Left lung (tissue), 10 donors: ENCODE results near the gene KIAA1671. TPM values are rescaled to one million over a fixed set of nuclear protein-coding genes. Genes with fewer than 3 reads are reported as not detected.

Experiments used
- ATAC-seq: fragments of 200-7000 bp; cut with Tn5 transposase; one replicate; pipeline ENCODE4 v1.9.1; 2020; ENCODE audit warnings: moderate library complexity
- DNase-seq, 4 donors: peaks; one replicate each; pipeline ENCODE4 v3.0.0-alpha.2; 2013 to 2020
- H3K27ac ChIP-seq, 2 donors: fragments of 200-600 bp; sonication (generic) in 1 of 2; one replicate each; pipeline versions ENCODE4 v1.5.0 to v1.8.0; 2020 to 2021
- H3K27me3 ChIP-seq, 2 donors: fragments of 200-600 bp; sonication (generic) in 1 of 2; one replicate each; pipeline versions ENCODE4 v1.5.0 to v1.8.0; 2020 to 2021
- H3K36me3 ChIP-seq, 2 donors: fragments of 200-600 bp; sonication (generic) in 1 of 2; one replicate each; pipeline versions ENCODE4 v1.5.0 to v1.8.0; 2020 to 2021
- H3K4me1 ChIP-seq, 2 donors: fragments of 200-600 bp; one replicate each; pipeline ENCODE4 v1.8.0; 2021
- H3K4me3 ChIP-seq, 2 donors: fragments of 200-600 bp; sonication (generic) in 1 of 2; one replicate each; pipeline versions ENCODE4 v1.5.0 to v1.8.0; 2020 to 2021; ENCODE audit warnings: mild to moderate bottlenecking in 1 of 2
- H3K9me3 ChIP-seq, 2 donors: fragments of 200-600 bp; sonication (generic) in 1 of 2; one replicate each; pipeline versions ENCODE4 v1.5.0 to v1.8.0; 2020 to 2021
- intact Hi-C, 2 donors: fragments of 100-400 bp; cut with DNase I; formaldehyde crosslinking; loops; one replicate each; pipeline versions ENCODE4 v1.11.2 to v1.14.2; 2022
- polyA plus RNA-seq, 6 donors: library from polyadenylated mRNA; unstranded; fragments of 120-200 nt; gene quantifications; one replicate each; pipeline ENCODE4 v1.2.1, GENCODE V29; 2013; ENCODE audit not compliant: insufficient read length in 6 of 6
- total RNA-seq, 2 donors: library from RNA; stranded (reverse); fragmentation: NEBNext Ultra II Directional; extraction: Animal tissue kit (Norgen Biotek cat#: 25700); gene quantifications; one replicate each; pipeline ENCODE4 v1.2.1, GENCODE V29; 2021
- TF ChIP-seq, protein P1 (sequence below), 2 donors: fragments of 200-600 bp; sonication (generic) in 1 of 2; IDR thresholded peaks; one replicate each; pipeline versions ENCODE4 v1.5.0 to v1.8.0; 2021; ENCODE audit warnings: antibody characterized with exemption in 2 of 2
- donor health status: DM: no; HTN: yes; CAD: no.
- donor health status: DM: no; HTN: no; CAD: no.

The KIAA1671 gene
- total and polyA plus RNA-seq, 8 donors, result 19.4 to 35.0 (median 23.4) TPM

DNA sequence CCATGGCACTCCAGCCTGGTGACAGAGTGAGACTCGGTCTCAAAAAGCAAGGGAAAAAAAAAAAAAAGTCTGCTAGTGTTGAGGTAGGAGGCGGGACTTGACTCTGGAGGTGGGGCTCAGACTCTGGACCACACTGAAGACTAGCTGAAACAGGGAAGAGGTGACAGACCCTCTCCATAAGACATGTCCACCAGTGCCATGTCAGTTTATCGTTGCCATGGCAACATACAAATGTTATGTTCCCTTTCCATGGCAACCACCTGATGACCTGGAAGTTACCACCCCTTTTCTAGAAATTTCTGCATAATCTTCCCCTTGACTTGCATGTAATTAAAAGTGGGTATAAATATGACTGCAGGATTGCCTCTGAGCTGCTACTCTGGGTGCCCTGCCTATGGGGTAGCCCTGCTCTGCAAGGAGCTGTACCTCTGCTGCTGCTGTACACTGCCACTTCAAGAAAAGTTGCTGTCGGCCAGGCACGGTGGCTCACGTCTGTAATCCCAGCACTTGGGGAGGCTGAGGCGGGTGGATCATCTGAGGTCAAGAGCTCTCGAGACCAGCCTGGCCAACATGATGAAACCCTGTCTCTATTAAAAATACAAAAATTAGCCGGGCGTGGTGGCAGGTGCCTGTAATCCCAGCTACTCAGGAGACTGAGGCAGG, 55.1 kb downstream of the KIAA1671 start:
- Histone ChIP-seq H3K4me1 (peaks cover 0 to 10% of the 10 kb centered on the region in 2 donors), H3K4me3 (no peak overlapping the region), H3K27ac (no peak overlapping the region), H3K9me3 (no peaks in the 10 kb centered on the region), H3K27me3 (no peaks in the 10 kb centered on the region), H3K36me3 (no peaks in the 10 kb centered on the region)
- ATAC-seq, result peak; percentile 66
- TF ChIP-seq, protein P1, sequence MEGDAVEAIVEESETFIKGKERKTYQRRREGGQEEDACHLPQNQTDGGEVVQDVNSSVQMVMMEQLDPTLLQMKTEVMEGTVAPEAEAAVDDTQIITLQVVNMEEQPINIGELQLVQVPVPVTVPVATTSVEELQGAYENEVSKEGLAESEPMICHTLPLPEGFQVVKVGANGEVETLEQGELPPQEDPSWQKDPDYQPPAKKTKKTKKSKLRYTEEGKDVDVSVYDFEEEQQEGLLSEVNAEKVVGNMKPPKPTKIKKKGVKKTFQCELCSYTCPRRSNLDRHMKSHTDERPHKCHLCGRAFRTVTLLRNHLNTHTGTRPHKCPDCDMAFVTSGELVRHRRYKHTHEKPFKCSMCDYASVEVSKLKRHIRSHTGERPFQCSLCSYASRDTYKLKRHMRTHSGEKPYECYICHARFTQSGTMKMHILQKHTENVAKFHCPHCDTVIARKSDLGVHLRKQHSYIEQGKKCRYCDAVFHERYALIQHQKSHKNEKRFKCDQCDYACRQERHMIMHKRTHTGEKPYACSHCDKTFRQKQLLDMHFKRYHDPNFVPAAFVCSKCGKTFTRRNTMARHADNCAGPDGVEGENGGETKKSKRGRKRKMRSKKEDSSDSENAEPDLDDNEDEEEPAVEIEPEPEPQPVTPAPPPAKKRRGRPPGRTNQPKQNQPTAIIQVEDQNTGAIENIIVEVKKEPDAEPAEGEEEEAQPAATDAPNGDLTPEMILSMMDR (IDR thresholded peaks at IDR 0.05), result no peak
- intact Hi-C loops, result no loop called here
- DNase-seq, result no peak

- H3K36me3 ChIP-seq, result no peaks in the 10 kb centered on the region
- H3K9me3 ChIP-seq, result no peaks in the 10 kb centered on the region
- TF ChIP-seq, protein P1 (IDR thresholded peaks at IDR 0.05), result no peak
- no peak for DNase-seq
- ATAC-seq, result no peak
- H3K4me1 ChIP-seq, result peaks cover 0 to 10% of the 10 kb centered on the region in 2 donors
- intact Hi-C loops, result no loop called here
- no peak overlapping the region for H3K4me3 ChIP-seq
- H3K27ac ChIP-seq, result no peak overlapping the region
- H3K27me3 ChIP-seq, result no peaks in the 10 kb centered on the region
Observed at GRCh38 chr22:25008666-25009065, 56.1 kb downstream of the KIAA1671 start.

- H3K9me3 ChIP-seq, result no peaks in the 10 kb centered on the region
- no peaks in the 10 kb centered on the region for H3K27me3 ChIP-seq
- no peak overlapping the region for H3K4me3 ChIP-seq
- peak overlapping the region in 1 of 2 donors; percentile 10 for H3K27ac ChIP-seq
- DNase-seq, result no peak
- peaks cover 0 to 7% of the 10 kb centered on the region in 2 donors for H3K4me1 ChIP-seq
- intact Hi-C loops, result no loop called here
- no peak for ATAC-seq
- no peaks in the 10 kb centered on the region for H3K36me3 ChIP-seq
- TF ChIP-seq, protein P1 (IDR thresholded peaks at IDR 0.05), result no peak
Observed at GRCh38 chr22:25012741-25013143, 60.2 kb downstream of the KIAA1671 start.

- Histone ChIP-seq H3K27ac (peak overlapping the region in 1 of 2 donors; percentile 10), H3K27me3 (no peaks in the 10 kb centered on the region), H3K9me3 (no peaks in the 10 kb centered on the region), H3K36me3 (no peaks in the 10 kb centered on the region), H3K4me1 (no peaks in the 10 kb centered on the region), H3K4me3 (no peak overlapping the region)
- TF ChIP-seq, protein P1 (IDR thresholded peaks at IDR 0.05), result no peak
- peak; percentile 33 for ATAC-seq
- intact Hi-C loops, result no loop called here
- no peak for DNase-seq
Observed at GRCh38 chr22:25013607-25014006, 61.1 kb downstream of the KIAA1671 start.

DNA sequence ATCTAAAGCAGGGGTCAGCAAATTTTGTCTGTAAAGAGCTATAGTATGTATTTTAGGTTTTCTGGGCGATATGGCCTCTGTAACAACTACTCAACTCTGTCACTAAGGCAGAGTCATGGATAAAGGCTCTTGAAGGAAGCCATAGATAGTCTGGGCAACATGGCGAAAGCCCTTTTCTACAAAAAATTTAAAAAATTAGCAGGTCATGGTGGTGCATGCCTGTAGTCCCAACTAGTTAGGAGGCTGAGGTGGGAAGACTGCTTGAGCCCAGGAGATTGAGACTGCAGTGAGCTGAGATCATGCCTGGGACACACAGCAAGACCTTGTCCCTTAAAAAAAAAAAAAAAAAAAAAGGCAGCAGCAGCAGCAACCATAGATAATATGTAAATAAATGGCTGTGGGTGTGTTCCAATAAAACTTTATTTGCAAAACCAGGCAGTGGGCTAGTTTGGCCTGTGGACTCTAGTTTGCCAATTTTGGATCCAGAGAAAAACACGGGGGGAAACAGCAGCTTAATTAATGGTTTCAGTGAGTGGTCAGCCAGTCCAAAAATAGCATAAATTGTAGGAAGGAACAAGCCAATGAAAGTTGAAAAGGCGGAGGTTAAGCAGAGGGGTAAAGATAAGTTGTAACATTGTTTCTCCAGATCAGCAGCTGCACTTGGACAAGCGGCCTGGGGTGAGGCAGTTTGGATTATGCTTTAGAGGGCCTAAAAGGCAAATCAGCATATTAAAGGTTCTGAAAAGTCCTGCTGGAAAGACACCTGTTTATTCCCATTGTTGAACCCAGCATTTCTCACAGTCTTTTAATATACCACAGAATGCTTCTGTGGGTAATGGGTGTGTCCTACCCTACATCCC, 62.6 kb downstream of the KIAA1671 start:
- Histone ChIP-seq H3K9me3 (no peaks in the 10 kb centered on the region), H3K4me3 (no peak overlapping the region), H3K36me3 (no peaks in the 10 kb centered on the region), H3K4me1 (no peaks in the 10 kb centered on the region), H3K27ac (peak overlapping the region in 1 of 2 donors; percentile 10), H3K27me3 (no peaks in the 10 kb centered on the region)
- TF ChIP-seq, protein P1 (IDR thresholded peaks at IDR 0.05), result no peak
- DNase-seq, result no peak
- intact Hi-C loops, result no loop called here
- no peak for ATAC-seq
